A549 (cell line): ENCODE data around the gene KNDC1. TPM values are rescaled to one million over a fixed set of nuclear protein-coding genes. Genes with fewer than 3 reads are reported as not detected.

Experiments used
- ATAC-seq, 2 experiments: fragments of 200-7000 bp in 1 of 2; fragments of >200 bp in 1 of 2; cut with Nextera tagmentation in 1 of 2; cut with Tn5 transposase in 1 of 2; 3 replicates each; pipeline versions ENCODE4 v1.8.0 to v1.9.1; 2018 to 2020; ENCODE audit warnings: mild to moderate bottlenecking in 1 of 2, moderate library complexity in 1 of 2
- CTCF ChIA-PET: fragments of 300-600 bp; sonication (Branson Sonifier 250); formaldehyde crosslinking; extraction: SDS; loops from one replicate; lab custom pipeline; 2021; ENCODE audit warnings: antibody characterized with exemption, inconsistent platforms; lab: Yijun Ruan, JAX
- POLR2A ChIA-PET: fragments of 350-600 bp; formaldehyde crosslinking; extraction: SDS; loops from one replicate; lab custom pipeline; 2021; ENCODE audit warnings: antibody characterized with exemption, inconsistent platforms; lab: Yijun Ruan, JAX
- DNase-seq, 2 experiments: peaks; one replicate each; pipeline versions ENCODE4 v3.0.0 to v3.0.0-alpha.2; 2011 to 2016; ENCODE audit warnings: low read depth in 1 of 2, low spot score in 1 of 2
- FAIRE-seq: peaks from 2 replicates; lab custom pipeline; 2011; peaks lifted over from hg19 to GRCh38; lab: Jason Lieb, UNC
- H3K27ac ChIP-seq, 2 experiments: fragments of >200 bp; sonication (Bioruptor Twin); formaldehyde crosslinking; 3 replicates each; pipeline ENCODE4 v1.5.1; 2016 to 2017
- H3K4me1 ChIP-seq: fragments of >200 bp; sonication (Bioruptor Twin); formaldehyde crosslinking; 3 replicates; pipeline ENCODE4 v1.6.1; 2016
- H3K4me2 ChIP-seq: fragments of >200 bp; sonication (Bioruptor Twin); formaldehyde crosslinking; 3 replicates; pipeline ENCODE4 v1.6.1; 2016
- H3K4me3 ChIP-seq: fragments of >200 bp; sonication (Bioruptor Twin); formaldehyde crosslinking; 3 replicates; pipeline ENCODE4 v1.5.1; 2016
- H3K9me3 ChIP-seq: fragments of >200 bp; sonication (Bioruptor Twin); formaldehyde crosslinking; 3 replicates; pipeline ENCODE4 v1.6.1; 2016
- ATOH8 ChIP-seq: fragments of 250-450 bp; sonication (Bioruptor Pico); IDR thresholded peaks from 2 replicates; pipeline ENCODE4 v1.5.0; 2020; ENCODE audit warnings: low read depth, mild to moderate bottlenecking, moderate library complexity
- EHF ChIP-seq: fragments of 250-450 bp; sonication (Bioruptor Pico); IDR thresholded peaks from 2 replicates; pipeline ENCODE4 v1.5.0; 2020; ENCODE audit warnings: mild to moderate bottlenecking
- EHMT2 ChIP-seq: fragments of 200-600 bp; sonication (generic); IDR thresholded peaks from 2 replicates; pipeline ENCODE4 v1.6.1; 2016; ENCODE audit warnings: antibody characterized with exemption, low read depth, mild to moderate bottlenecking, moderate library complexity
- FOSL2 ChIP-seq, 2 experiments: fragments of 450-650 bp in 1 of 2; fragments of >200 bp in 1 of 2; sonication (Bioruptor Twin) in 1 of 2; formaldehyde crosslinking; IDR thresholded peaks; 2 replicates each; pipeline versions ENCODE4 v1.5.0 to v1.6.1; 2016 to 2020; ENCODE audit warnings: mild to moderate bottlenecking in 1 of 2, moderate library complexity in 1 of 2
- FOXS1 ChIP-seq: fragments of 250-450 bp; sonication (Bioruptor Pico); IDR thresholded peaks from 2 replicates; pipeline ENCODE4 v1.5.0; 2020; ENCODE audit warnings: mild to moderate bottlenecking, moderate library complexity
- GATA3 ChIP-seq: IDR thresholded peaks from 2 replicates; pipeline ENCODE4 v1.6.1; 2012; ENCODE audit warnings: borderline replicate concordance
- HES2 ChIP-seq: fragments of >200 bp; sonication (Bioruptor Twin); formaldehyde crosslinking; IDR thresholded peaks from 2 replicates; pipeline ENCODE4 v1.6.1; 2016
- HEYL ChIP-seq: fragments of 250-450 bp; sonication (Bioruptor Pico); IDR thresholded peaks from 2 replicates; pipeline ENCODE4 v1.8.0; 2021; ENCODE audit warnings: mild to moderate bottlenecking, moderate library complexity
- MAX ChIP-seq: IDR thresholded peaks from 2 replicates; pipeline ENCODE4 v1.6.1; 2012
- PBX3 ChIP-seq: IDR thresholded peaks from 2 replicates; pipeline ENCODE4 v1.6.1; 2012
- ZSCAN20 ChIP-seq: fragments of 250-450 bp; sonication (Bioruptor Pico); IDR thresholded peaks from 2 replicates; pipeline ENCODE4 v1.8.0; 2022; ENCODE audit warnings: mild to moderate bottlenecking, moderate library complexity
- WGBS: methylation state at CpG from one replicate; pipeline ENCODE4 v1.1.6; 2017; ENCODE audit errors: missing lambda C conversion rate; 5-methylcytosine and 5-hydroxymethylcytosine counted together
- polyA plus RNA-seq, 4 experiments: library from polyadenylated mRNA; depleted of rRNA in 3 of 4; stranded (reverse); fragments of >200 nt; fragmentation: RNase III in 1 of 4; extraction: RNeasy Plus Mini Kit Qiagen cat#74134 plus additional on column Dnase treatment in 1 of 4; gene quantifications; 2 replicates in 3 of 4; 3 replicates in 1 of 4; pipeline ENCODE4 v1.2.3, GENCODE V29; 2011 to 2017
- TF ChIP-seq, protein P1 (sequence below): fragments of 450-650 bp; IDR thresholded peaks from 2 replicates; pipeline ENCODE4 v1.6.1; 2014; ENCODE audit warnings: antibody characterized with exemption
- TF ChIP-seq, protein P2 (sequence below): IDR thresholded peaks from 2 replicates; pipeline ENCODE4 v1.6.1; 2012; ENCODE audit warnings: low read depth, borderline replicate concordance
- TF ChIP-seq, protein P3 (sequence below): fragments of >200 bp; sonication (Bioruptor Twin); formaldehyde crosslinking; IDR thresholded peaks from 3 replicates; pipeline ENCODE4 v1.5.1; 2016

The KNDC1 gene
- polyA plus RNA-seq, 2 of the 4 experiments (the other 2 are of a cell fraction), result 0.56 to 0.63 TPM

DNA sequence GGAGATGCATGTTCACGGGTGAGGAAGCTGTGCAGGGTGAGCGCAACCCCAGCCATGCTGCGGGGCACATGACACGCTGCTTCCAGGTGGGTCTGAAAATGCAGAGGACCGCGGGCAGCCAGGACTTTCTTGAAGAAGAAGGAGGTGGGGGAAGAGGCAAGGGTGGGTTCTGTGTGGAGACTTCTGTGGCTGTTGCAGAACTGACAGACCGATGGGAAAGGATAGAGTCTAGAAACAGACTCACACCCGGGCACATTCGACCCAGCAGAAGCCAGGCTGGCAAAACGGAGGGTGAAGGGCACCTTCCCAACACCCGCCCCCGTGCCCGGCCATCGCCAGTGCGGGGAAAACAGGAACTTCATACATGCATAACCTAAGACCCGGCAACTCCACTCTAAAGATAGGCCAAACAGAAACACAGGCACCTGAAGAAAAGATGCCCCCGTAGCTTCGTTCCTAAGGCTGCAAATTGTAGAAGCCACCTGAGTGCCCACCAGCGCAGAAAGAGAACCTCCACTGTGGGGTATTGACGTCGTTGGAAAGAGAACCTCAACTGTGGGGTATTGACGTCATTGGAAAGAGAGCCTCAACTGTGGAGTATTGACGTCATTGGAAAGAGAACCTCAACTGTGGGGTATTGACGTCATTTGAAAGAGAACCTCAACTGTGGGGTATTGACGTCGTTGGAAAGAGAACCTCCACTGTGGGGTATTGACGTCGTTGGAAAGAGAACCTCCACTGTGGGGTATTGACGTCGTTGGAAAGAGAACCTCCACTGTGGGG, 4.8 kb upstream of the KNDC1 start:
- no peak for FAIRE-seq

DNA sequence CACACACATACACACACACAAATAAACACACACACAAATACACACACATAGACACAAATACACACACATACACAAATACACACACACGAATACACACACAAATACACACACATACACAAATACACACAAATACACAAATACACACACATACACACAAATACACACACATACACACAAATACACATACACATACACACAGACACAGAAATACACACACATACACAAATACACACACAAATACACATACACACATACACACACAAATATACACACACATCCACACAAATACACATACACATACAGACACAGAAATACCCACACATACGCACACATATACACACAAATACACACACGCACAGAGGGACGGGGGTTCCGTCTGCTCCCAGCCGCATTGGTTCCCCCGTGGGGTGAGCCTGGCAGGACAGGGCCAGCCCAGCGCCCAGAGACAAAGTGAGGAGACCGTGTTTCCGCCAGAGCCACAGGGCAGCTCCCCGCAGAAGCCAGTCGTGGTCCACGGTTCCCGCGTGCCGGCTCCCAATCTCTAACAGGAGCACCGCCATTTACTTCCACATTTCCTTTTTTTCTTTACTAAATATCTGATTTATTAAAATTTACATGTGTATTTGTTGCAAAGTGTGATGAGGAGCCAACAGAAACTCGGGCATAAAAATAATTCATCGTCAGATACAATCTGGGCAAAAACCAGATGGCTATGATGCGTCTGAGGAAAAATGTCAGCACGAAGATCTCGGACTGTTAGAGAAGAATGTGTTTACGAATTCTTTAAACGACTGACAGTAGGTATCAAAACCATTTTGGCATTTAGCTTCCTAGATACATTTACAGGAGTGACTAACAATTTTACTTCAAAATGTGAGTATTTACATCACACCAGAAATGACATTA, 3.1 kb upstream of the KNDC1 start:
- TF ChIP-seq HEYL (CRISPR knock-in tag) (no peak), HES2 (no peak), ATOH8 (CRISPR knock-in tag) (no peak)
- TF ChIP-seq, protein P1, sequence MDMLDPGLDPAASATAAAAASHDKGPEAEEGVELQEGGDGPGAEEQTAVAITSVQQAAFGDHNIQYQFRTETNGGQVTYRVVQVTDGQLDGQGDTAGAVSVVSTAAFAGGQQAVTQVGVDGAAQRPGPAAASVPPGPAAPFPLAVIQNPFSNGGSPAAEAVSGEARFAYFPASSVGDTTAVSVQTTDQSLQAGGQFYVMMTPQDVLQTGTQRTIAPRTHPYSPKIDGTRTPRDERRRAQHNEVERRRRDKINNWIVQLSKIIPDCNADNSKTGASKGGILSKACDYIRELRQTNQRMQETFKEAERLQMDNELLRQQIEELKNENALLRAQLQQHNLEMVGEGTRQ, result no peak
- TF ChIP-seq, protein P2, sequence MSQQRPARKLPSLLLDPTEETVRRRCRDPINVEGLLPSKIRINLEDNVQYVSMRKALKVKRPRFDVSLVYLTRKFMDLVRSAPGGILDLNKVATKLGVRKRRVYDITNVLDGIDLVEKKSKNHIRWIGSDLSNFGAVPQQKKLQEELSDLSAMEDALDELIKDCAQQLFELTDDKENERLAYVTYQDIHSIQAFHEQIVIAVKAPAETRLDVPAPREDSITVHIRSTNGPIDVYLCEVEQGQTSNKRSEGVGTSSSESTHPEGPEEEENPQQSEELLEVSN, result no peak
- CTCF ChIA-PET, result interaction anchor here (1.0 kb wide), 1 partner anchor 32 kb away, joined by 3 read pairs; no protein-coding TSS in a partner anchor
- 61% methylated on average over 24 of the region's 24 CpGs for WGBS
- Histone ChIP-seq H3K4me3 (no peak overlapping the region), H3K27ac (no peak overlapping the region), H3K9me3 (no peaks in the 10 kb centered on the region), H3K4me2 (no peak overlapping the region), H3K4me1 (peaks cover 15% of the 10 kb centered on the region)
- FAIRE-seq, result no peak
- DNase-seq, result no peak
- ATAC-seq, result no peak
- POLR2A ChIA-PET, result interaction anchor here (0.5 kb wide), 1 partner anchor 226 kb away, joined by 3 read pairs; no protein-coding TSS in a partner anchor

More for the DNA sequence above, 4.8 kb upstream of the KNDC1 start:
- DNase-seq, result no peak
- POLR2A ChIA-PET, result no interaction called here
- TF ChIP-seq, protein P3, sequence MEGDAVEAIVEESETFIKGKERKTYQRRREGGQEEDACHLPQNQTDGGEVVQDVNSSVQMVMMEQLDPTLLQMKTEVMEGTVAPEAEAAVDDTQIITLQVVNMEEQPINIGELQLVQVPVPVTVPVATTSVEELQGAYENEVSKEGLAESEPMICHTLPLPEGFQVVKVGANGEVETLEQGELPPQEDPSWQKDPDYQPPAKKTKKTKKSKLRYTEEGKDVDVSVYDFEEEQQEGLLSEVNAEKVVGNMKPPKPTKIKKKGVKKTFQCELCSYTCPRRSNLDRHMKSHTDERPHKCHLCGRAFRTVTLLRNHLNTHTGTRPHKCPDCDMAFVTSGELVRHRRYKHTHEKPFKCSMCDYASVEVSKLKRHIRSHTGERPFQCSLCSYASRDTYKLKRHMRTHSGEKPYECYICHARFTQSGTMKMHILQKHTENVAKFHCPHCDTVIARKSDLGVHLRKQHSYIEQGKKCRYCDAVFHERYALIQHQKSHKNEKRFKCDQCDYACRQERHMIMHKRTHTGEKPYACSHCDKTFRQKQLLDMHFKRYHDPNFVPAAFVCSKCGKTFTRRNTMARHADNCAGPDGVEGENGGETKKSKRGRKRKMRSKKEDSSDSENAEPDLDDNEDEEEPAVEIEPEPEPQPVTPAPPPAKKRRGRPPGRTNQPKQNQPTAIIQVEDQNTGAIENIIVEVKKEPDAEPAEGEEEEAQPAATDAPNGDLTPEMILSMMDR, result no peak
- no peak for TF ChIP-seq GATA3
- TF ChIP-seq PBX3, result no peak
- TF ChIP-seq MAX, result no peak
- TF ChIP-seq ZSCAN20 (CRISPR knock-in tag), result no peak
- TF ChIP-seq, protein P1, result no peak
- TF ChIP-seq EHF (CRISPR knock-in tag), result no peak
- no peak for TF ChIP-seq FOXS1 (CRISPR knock-in tag)
- TF ChIP-seq EHMT2, result no peak
- TF ChIP-seq FOSL2 (IDR thresholded peaks at IDR 0.05), result no peak
- no peak for TF ChIP-seq FOSL2 (CRISPR knock-in tag; IDR thresholded peaks at IDR 0.05)
- no peak overlapping the region for H3K4me2 ChIP-seq
- H3K4me3 ChIP-seq, result no peak overlapping the region
- no peak overlapping the region for H3K27ac ChIP-seq
- no peak for ATAC-seq
- no peaks in the 10 kb centered on the region for H3K9me3 ChIP-seq
- peaks cover 7% of the 10 kb centered on the region for H3K4me1 ChIP-seq
- 62% methylated on average over 30 of the region's 30 CpGs for WGBS
- CTCF ChIA-PET, result no interaction called here
